ENCODE data around the gene CIT. TPM values are rescaled to one million over a fixed set of nuclear protein-coding genes. Genes with fewer than 3 reads are reported as not detected.
"Not testable (repeated sequence)": the region's sequence is repeated elsewhere in the genome, so short reads cannot be mapped to it uniquely, and the experiment has no call there.

The CIT gene
- polyA plus RNA-seq, 4 donors: 16.1 to 21.9 (median 19.4) TPM

- no peak for DNase-seq (ENCODE audit: low read depth in 4 of 4, low spot score in 2 of 4)
Measured at GRCh38 chr12:119664642-119665041, 212.5 kb downstream of the CIT start.

GRCh38 chr12:119661882-119662281 lies 215.2 kb downstream of the CIT start:
- no peak for DNase-seq (ENCODE audit: low read depth in 4 of 4, low spot score in 2 of 4)

- no peak for DNase-seq (ENCODE audit: low read depth in 4 of 4, low spot score in 2 of 4)
Measured at GRCh38 chr12:119660076-119660475, 217.0 kb downstream of the CIT start.

- DNase-seq (ENCODE audit: low read depth in 4 of 4, low spot score in 2 of 4): no peak
Measured at GRCh38 chr12:119659289-119659897, 217.7 kb downstream of the CIT start.

GRCh38 chr12:119658166-119658565 lies 219.0 kb downstream of the CIT start:
- DNase-seq (ENCODE audit: low read depth in 4 of 4, low spot score in 2 of 4): not testable (repeated sequence)

GRCh38 chr12:119657001-119657400 lies 220.1 kb downstream of the CIT start:
- not testable (repeated sequence) for DNase-seq (ENCODE audit: low read depth in 4 of 4, low spot score in 2 of 4)

- DNase-seq (ENCODE audit: low read depth in 4 of 4, low spot score in 2 of 4): no peak
Measured at GRCh38 chr12:119652665-119653064, 224.5 kb downstream of the CIT start.

GRCh38 chr12:119649202-119649808 lies 227.8 kb downstream of the CIT start:
- no peak for DNase-seq (ENCODE audit: low read depth in 4 of 4, low spot score in 2 of 4)

- DNase-seq (ENCODE audit: low read depth in 4 of 4, low spot score in 2 of 4): no peak
Measured at GRCh38 chr12:119645535-119646059, 231.5 kb downstream of the CIT start.

- DNase-seq (ENCODE audit: low read depth in 4 of 4, low spot score in 2 of 4): no peak
Measured at GRCh38 chr12:119644930-119645329, 232.2 kb downstream of the CIT start.

- DNase-seq (ENCODE audit: low read depth in 4 of 4, low spot score in 2 of 4): no peak
Measured at GRCh38 chr12:119642986-119643385, 234.1 kb downstream of the CIT start.

Other genes with a start within 250 kb of the CIT start
- 10 to 100 TPM; 72.0 to 95.3 (median 85.7) TPM for gene PRKAB1, start 209.2 kb downstream of the CIT start, polyA plus RNA-seq (ENCODE audit: insufficient read length in 4 of 4)
- gene BICDL1, start 111.9 kb upstream of the CIT start, polyA plus RNA-seq (ENCODE audit: insufficient read length in 4 of 4): 10 to 100 TPM; 34.5 to 42.7 (median 39.7) TPM
- gene RAB35, start 239.4 kb upstream of the CIT start, polyA plus RNA-seq (ENCODE audit: insufficient read length in 4 of 4): 10 to 100 TPM; 33.6 to 47.7 (median 41.7) TPM